ENCODE results near the gene GCNA. TPM values are rescaled to one million over a fixed set of nuclear protein-coding genes. Genes with fewer than 3 reads are reported as not detected.

GCNA gene
- total and polyA plus RNA-seq, 2 of the 13 experiments (the other 11 are each of a cell fraction or from before 2014, with no cell fraction given) = 0.38 to 0.66 TPM

DNA sequence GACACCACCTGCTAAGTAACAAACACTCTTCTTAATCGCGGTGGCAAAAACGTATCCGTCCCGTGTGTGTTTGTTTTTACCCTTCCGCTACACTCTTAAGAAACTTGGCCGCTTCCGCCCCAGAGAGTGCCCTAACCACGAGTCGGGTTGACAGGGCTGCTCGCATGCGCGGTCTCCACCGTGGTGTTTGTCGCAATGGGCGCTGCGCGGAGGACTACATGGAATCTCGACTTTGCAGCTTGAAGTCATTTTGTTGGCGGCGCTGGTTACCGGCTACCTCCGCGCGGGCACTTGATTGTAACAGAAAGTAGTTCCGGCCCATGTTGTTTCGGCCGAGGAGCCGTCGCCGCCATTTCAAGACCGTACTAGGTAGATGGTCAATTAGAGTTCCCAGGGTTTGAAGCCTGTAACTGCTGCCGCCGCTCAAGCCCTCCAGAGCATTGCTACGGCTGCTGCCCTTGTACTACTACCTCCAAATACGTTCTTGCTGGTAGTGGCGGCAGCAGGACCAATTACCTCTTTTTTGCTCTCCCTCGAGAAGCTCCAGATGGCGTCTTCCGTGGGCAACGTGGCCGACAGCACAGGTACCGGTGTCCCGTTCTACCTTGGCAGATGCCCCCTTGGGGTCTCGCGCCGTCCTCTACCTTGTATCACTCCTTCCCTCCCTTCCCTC is 45.3 kb upstream of the GCNA start, which contains the start of gene OGT (continued):
- TF ChIP-seq, protein P1, sequence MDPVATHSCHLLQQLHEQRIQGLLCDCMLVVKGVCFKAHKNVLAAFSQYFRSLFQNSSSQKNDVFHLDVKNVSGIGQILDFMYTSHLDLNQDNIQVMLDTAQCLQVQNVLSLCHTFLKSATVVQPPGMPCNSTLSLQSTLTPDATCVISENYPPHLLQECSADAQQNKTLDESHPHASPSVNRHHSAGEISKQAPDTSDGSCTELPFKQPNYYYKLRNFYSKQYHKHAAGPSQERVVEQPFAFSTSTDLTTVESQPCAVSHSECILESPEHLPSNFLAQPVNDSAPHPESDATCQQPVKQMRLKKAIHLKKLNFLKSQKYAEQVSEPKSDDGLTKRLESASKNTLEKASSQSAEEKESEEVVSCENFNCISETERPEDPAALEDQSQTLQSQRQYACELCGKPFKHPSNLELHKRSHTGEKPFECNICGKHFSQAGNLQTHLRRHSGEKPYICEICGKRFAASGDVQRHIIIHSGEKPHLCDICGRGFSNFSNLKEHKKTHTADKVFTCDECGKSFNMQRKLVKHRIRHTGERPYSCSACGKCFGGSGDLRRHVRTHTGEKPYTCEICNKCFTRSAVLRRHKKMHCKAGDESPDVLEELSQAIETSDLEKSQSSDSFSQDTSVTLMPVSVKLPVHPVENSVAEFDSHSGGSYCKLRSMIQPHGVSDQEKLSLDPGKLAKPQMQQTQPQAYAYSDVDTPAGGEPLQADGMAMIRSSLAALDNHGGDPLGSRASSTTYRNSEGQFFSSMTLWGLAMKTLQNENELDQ (CRISPR knock-in tag; IDR thresholded peaks at IDR 0.05; ENCODE audit: borderline replicate concordance) = no peak
- 0 out of 2 replicates have a peak, but pooled peaks have one; percentile 23 for TF ChIP-seq TEF (CRISPR knock-in tag; IDR thresholded peaks at IDR 0.05)
- 0 out of 2 replicates have a peak, but pooled peaks have one; percentile 53 for TF ChIP-seq TOE1 (CRISPR knock-in tag; IDR thresholded peaks at IDR 0.05)
- no peak for TF ChIP-seq NAIF1 (CRISPR knock-in tag; IDR thresholded peaks at IDR 0.05; ENCODE audit: borderline replicate concordance)
- no peak for TF ChIP-seq ZNF281 (CRISPR knock-in tag; IDR thresholded peaks at IDR 0.05; ENCODE audit: borderline replicate concordance)
- no peak for TF ChIP-seq TRAFD1 (CRISPR knock-in tag; IDR thresholded peaks at IDR 0.05; ENCODE audit: borderline replicate concordance)
- TF ChIP-seq TCF12 (IDR thresholded peaks at IDR 0.05) = no peak
- TF ChIP-seq TCF12 (CRISPR knock-in tag; IDR thresholded peaks at IDR 0.05) = no peak
- no peak for TF ChIP-seq DNMT3B (CRISPR knock-in tag; conservative IDR thresholded peaks at IDR 0.05)
- no peak for TF ChIP-seq GTF3A (CRISPR knock-in tag; conservative IDR thresholded peaks at IDR 0.05)
- no peak for TF ChIP-seq ZNF547 (CRISPR knock-in tag; IDR thresholded peaks at IDR 0.05)
- TF ChIP-seq, protein P2, sequence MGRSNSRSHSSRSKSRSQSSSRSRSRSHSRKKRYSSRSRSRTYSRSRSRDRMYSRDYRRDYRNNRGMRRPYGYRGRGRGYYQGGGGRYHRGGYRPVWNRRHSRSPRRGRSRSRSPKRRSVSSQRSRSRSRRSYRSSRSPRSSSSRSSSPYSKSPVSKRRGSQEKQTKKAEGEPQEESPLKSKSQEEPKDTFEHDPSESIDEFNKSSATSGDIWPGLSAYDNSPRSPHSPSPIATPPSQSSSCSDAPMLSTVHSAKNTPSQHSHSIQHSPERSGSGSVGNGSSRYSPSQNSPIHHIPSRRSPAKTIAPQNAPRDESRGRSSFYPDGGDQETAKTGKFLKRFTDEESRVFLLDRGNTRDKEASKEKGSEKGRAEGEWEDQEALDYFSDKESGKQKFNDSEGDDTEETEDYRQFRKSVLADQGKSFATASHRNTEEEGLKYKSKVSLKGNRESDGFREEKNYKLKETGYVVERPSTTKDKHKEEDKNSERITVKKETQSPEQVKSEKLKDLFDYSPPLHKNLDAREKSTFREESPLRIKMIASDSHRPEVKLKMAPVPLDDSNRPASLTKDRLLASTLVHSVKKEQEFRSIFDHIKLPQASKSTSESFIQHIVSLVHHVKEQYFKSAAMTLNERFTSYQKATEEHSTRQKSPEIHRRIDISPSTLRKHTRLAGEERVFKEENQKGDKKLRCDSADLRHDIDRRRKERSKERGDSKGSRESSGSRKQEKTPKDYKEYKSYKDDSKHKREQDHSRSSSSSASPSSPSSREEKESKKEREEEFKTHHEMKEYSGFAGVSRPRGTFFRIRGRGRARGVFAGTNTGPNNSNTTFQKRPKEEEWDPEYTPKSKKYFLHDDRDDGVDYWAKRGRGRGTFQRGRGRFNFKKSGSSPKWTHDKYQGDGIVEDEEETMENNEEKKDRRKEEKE (IDR thresholded peaks at IDR 0.05) = no peak
- TF ChIP-seq HDAC1 (CRISPR knock-in tag; IDR thresholded peaks at IDR 0.05) = peak; percentile 76; the same call in 1 of the 2 replicates
- TF ChIP-seq, protein P3, sequence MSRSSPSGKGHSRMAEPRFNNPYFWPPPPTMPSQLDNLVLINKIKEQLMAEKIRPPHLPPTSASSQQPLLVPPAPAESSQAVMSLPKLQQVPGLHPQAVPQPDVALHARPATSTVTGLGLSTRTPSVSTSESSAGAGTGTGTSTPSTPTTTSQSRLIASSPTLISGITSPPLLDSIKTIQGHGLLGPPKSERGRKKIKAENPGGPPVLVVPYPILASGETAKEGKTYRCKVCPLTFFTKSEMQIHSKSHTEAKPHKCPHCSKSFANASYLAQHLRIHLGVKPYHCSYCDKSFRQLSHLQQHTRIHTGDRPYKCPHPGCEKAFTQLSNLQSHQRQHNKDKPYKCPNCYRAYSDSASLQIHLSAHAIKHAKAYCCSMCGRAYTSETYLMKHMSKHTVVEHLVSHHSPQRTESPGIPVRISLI (CRISPR knock-in tag; IDR thresholded peaks at IDR 0.05; ENCODE audit: borderline replicate concordance) = 0 out of 2 replicates have a peak, but pooled peaks have one; percentile 17
